AG09309 (cell line): ENCODE results near the gene OR5B12.
"Not testable (repeated sequence)": the region's sequence is repeated elsewhere in the genome, so short reads cannot be mapped to it uniquely, and the experiment has no call there.

Experiments used
- DNase-seq: peaks from one replicate; pipeline ENCODE4 v3.0.0-alpha.2; 2010; ENCODE audit warnings: low read depth
- H3K4me3 ChIP-seq: 2 replicates; pipeline ENCODE4 v1.5.1; 2011; ENCODE audit warnings: mild to moderate bottlenecking, low read depth, low read length, moderate library complexity; ENCODE audit not compliant: control insufficient read depth
- CTCF ChIP-seq: IDR thresholded peaks from 2 replicates; pipeline ENCODE4 v1.5.1; 2011; ENCODE audit warnings: mild to moderate bottlenecking, low read depth, low read length, inconsistent platforms; ENCODE audit not compliant: insufficient read depth, control insufficient read depth; ENCODE audit errors: missing control alignments

Gene OR5B12

GRCh38 chr11:58428021-58428420 is 14.0 kb downstream of the OR5B12 start, which contains the start of gene OR5B2:
Gene OR5B2, minus strand, starts transcription at chr11:58428121. Its CDS starts 4,860 bp downstream, at chr11:58423261.
- TF ChIP-seq CTCF: no peak
- DNase-seq: no peak
- no peak within 1 kb of the TSS for H3K4me3 ChIP-seq

- no peak within 1 kb of the TSS for H3K4me3 ChIP-seq
- no peak for DNase-seq
- no peak for TF ChIP-seq CTCF
Observed at GRCh38 chr11:58406774-58407173, 35.3 kb downstream of the OR5B12 start, which contains the start of gene OR5B3. Gene OR5B3, minus strand, starts transcription at chr11:58406874. Its CDS starts 3,465 bp downstream, at chr11:58403409.

- not testable (repeated sequence) for DNase-seq, H3K4me3 ChIP-seq
Observed at GRCh38 chr11:58399622-58400021, 42.4 kb downstream of the OR5B12 start.

GRCh38 chr11:58395581-58395980 is 46.5 kb downstream of the OR5B12 start:
- H3K4me3 ChIP-seq: no peak overlapping the region
- peak; percentile 4 for DNase-seq
- TF ChIP-seq CTCF: no peak

GRCh38 chr11:58394195-58394594 is 47.8 kb downstream of the OR5B12 start:
- peak; percentile 21 for DNase-seq
- TF ChIP-seq CTCF: no peak
- H3K4me3 ChIP-seq: no peak overlapping the region

- H3K4me3 ChIP-seq: no peak overlapping the region
- no peak for DNase-seq
- TF ChIP-seq CTCF: no peak
Observed at GRCh38 chr11:58392746-58393145, 49.3 kb downstream of the OR5B12 start.

- no peak for DNase-seq
- no peak for TF ChIP-seq CTCF
Observed at GRCh38 chr11:58391879-58392278, 50.2 kb downstream of the OR5B12 start.

More at GRCh38 chr11:58391879-58392278, 50.2 kb downstream of the OR5B12 start:
- no peak overlapping the region for H3K4me3 ChIP-seq
